HT-29 (cell line): Measurements from ENCODE around the gene RASGRF2. TPM values are rescaled to one million over a fixed set of nuclear protein-coding genes. Genes with fewer than 3 reads are reported as not detected.
A peak's percentile ranks its signal among the peaks of the same experiment; 100 is the strongest.

Source experiments
- DNase-seq: peaks from one replicate; pipeline ENCODE4 v3.0.0-alpha.2; 2015; ENCODE audit warnings: low spot score
- total RNA-seq: library from RNA; depleted of rRNA; stranded (reverse); fragments of >200 nt; shearing (Covaris generic); gene quantifications from 2 replicates; pipeline ENCODE4 v1.2.3, GENCODE V29; 2014

RASGRF2 gene
- total RNA-seq, 1 experiment from 2014 or later, result 8.8 TPM

- DNase-seq, result no peak
Measured at GRCh38 chr5:81136557-81136956, 176.4 kb downstream of the RASGRF2 start.

GRCh38 chr5:81137833-81138232, 177.7 kb downstream of the RASGRF2 start:
- DNase-seq, result no peak

DNA sequence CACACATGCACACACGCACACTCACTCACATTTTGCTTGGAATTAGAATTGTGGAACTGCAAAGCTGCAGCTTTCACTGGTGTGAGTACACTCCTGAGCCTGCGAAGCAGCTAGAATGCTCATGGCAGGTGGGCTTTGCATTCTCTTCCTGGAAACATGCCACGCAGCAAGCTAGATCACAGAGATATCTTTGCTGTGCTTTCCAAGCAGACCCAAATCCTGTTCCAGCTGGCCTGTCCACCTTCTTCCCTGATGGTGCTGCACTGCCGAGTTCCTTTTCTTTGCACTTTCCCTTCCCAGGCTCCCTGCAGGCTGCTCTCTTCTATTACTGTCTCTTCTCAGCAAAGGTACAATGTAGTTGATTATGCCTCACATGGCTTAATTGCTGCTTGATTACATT, 180.3 kb downstream of the RASGRF2 start:
- DNase-seq, result no peak

DNA sequence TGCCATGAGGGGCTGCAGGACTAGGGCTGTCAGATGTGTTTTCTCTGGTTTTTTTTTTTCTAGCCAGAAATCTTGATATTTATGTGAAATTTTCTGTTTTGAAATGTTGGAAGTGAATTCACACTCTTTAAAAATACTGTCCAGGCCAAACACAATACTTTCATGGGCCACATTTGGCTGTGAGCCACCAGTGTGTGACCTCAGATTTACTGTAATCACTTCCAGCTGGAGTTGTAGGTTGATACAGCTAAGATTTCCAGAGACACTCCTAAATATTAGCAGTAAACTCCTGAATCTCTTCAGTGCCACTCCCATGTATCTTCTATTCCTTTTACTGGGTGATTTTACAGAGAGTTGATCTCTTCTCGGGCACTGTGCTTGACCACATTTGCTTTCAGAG, 180.8 kb downstream of the RASGRF2 start:
- DNase-seq, result no peak

- DNase-seq, result no peak
Measured at GRCh38 chr5:81142108-81142507, 181.9 kb downstream of the RASGRF2 start.

DNA sequence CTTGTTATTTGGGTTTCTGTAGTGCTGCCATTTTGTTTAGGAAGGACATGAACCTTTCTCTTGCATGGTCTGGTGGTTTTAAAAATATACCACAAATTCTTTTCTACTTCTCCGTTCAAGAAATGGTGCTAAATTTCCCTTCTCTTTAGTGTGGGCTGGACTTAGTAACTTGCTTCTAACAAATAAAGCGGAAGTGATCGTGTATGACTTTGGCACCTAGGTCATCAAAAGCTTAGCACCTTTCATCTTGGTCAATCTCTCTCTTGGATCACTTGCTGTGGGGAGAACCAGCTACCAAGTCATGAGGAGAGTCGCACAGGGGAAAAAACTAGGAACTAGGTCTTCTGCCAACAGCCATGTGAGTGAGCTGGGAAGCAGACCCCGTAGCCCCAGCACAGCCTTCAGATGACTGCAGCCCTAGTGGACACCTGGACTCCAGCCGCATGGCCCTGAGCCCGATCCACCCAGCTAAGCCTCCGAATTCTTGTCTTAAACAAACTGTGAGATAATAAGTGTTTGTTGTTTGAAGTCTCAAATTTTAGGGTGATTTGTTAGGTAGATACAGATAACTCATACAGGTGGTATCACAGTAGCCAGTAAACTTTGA, 185.3 kb downstream of the RASGRF2 start:
- DNase-seq, result no peak

- DNase-seq, result no peak
Measured at GRCh38 chr5:81146031-81146430, 185.9 kb downstream of the RASGRF2 start.

- no peak for DNase-seq
Measured at GRCh38 chr5:81147011-81147885, 187.1 kb downstream of the RASGRF2 start.

DNA sequence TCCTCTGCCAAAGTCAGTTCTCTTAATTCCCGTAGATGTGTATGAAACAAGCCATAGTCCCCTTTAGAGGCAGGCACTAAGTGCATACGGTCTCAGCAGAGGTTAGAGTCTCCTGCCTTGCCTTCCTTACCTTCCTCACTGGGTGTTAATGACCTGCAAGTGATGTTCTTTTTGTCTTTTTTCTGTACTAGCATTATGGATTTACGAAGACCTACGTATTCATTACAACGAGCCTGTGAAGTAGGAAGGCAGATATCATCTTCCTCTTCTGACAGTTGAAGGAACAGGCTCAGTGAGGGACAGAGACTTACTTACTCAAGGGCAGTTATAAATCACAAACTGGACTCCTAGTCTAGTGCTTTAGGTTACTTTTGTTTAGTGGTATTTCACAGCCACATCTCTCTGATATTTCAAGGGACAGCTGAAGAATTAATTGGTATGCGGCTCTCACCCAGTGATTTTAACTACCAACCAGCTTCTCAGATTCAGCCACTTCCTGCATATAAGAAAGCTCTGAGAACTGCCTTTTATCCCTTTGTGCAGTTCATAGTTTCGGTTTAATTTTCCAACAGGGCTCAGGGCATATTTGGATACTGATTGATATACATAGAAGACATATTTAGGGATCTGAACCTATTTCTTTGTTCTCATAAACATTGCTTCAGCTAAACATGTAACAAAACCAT, 187.9 kb downstream of the RASGRF2 start:
- DNase-seq, result no peak

GRCh38 chr5:81151546-81151945, 191.4 kb downstream of the RASGRF2 start:
- no peak for DNase-seq

GRCh38 chr5:81154725-81155124, 194.6 kb downstream of the RASGRF2 start:
- DNase-seq, result no peak

- DNase-seq, result no peak
Measured at GRCh38 chr5:81156732-81157131, 196.6 kb downstream of the RASGRF2 start.

GRCh38 chr5:81161012-81161601, 200.9 kb downstream of the RASGRF2 start:
- DNase-seq, result no peak

GRCh38 chr5:81162501-81162900, 202.3 kb downstream of the RASGRF2 start:
- no peak for DNase-seq

GRCh38 chr5:81163651-81164050, 203.5 kb downstream of the RASGRF2 start:
- DNase-seq, result no peak

GRCh38 chr5:81164476-81164875, 204.3 kb downstream of the RASGRF2 start:
- DNase-seq, result no peak

DNA sequence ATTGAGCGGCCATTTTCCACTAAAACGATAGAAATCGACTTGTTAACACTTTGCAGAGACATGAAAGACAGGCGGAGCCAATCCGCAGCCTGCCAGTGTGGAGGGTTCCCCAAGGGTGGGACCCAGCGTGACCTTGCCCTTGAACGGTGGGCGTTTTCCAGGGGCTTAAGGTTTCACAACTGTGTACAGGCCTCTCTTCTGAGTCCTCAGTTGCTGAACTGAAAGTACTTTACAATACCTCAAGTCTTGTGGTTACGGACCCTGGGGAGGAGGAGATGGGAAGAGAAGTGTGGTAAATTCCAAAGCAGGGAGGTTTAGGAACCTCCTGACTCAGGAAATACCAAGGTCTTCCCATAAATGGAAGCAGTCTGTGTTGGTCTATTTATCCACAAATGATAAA, 204.8 kb downstream of the RASGRF2 start:
- peak; percentile 12 for DNase-seq

DNA sequence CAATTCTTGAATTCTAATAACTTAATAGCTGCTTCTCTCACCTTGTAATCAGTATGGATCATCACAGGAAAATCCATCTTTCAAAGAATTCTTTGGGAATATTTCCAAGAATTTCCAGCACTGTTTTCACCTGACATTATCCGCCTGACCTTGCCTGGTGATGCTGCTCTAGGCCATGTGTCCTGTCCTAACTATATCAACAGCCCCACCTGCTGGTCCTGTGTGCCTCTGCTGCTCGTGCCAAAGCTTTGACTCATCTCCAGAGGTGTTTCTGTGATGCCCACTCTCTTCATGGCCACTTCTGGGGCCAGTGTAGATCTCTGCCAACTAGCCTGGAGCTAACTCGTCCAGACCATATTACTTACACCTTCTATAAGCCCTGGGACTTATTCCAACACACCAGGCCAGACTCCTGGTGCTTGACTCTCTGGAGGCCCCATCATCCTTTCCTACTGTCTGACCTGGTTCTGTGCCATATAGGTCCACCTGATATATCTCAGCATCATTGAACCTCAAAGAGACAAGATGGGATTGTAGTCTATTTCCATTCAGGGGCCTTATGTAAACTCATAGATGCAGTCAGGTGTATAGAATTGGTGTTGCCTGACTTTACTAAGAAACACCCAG, 205.4 kb downstream of the RASGRF2 start:
- peak; percentile 87 for DNase-seq

DNA sequence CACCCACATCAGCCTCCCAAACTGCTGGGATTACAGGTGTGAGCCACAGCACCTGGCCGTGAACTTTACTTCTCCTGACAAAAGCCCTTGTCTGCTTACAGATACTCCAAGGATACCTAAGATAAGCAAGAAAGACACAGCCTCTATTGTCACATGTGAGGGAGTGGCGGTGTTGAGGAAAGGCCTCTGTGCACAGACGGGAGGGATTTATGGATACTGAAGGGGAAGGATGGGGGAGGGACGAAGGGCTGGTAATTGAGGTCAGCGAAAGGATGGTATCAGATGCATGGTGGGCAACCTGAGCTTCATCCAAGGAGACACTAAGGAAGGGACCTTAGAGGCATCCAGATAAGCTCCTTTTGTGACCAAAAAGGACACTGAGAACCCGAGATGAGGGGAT, 206.3 kb downstream of the RASGRF2 start:
- DNase-seq, result no peak

DNA sequence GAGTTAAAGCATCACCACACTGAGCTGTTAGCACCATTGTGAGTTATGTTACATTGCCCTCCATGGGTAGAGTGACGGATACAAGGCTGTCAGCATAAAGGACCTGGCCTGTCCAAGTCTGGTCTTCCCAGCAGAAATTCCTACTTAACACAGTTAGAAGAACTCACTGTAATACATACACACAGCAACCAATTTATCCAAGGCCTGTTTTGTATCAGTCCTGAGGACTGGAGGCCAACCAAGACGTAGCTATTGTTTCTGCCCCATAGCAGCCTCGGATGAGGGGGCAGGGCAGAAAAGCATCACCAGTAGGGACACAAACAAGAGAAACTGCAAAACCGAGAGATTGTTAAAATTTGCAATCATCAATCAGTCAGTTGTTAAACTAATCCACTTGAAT, 206.9 kb downstream of the RASGRF2 start:
- DNase-seq, result no peak

DNA sequence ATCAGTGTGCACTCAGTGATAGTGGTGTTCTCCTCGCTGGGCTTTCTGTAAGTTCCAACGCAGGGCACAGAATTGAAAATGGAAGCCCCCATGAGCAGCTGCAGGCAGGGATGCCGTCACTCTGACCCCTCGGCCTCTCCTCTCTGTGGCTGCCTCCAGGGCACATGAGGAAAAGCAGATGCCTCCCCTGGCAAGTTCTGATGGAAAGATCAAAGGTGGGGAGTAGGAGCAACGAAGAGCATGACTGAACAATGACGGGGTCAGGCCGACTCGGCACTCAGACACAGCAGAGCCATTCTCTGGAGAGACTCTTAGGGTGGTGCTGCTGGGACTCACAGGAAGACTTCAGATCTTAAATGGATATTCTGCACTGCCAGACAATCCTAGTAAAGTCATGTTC, 207.4 kb downstream of the RASGRF2 start:
- DNase-seq, result no peak

DNA sequence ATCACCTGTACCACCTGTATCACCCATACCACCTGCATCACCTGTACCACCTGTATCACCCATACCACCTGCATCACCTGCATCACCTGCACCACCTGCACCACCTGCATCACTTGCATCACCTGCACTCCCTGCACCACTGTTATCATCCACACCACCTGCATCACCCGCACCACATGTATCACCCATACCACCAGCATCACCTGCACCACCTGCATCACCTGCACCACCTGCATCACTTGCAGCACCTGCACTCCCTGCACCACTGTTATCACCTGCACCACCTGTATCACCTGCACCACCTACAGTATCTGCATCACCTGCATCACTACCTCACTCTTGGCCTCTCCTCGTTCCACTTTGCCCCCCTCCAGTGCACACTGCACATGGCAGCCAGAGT, 209.8 kb downstream of the RASGRF2 start:
- no peak for DNase-seq
